Duodenal mucosa (tissue), 2 donors: ENCODE measurements around the gene PHYHIPL.

Experiments
- H3K27ac ChIP-seq: one replicate; pipeline ENCODE4 v1.7.0; 2013; ENCODE audit warnings: low read depth, low read length
- H3K27me3 ChIP-seq, 2 donors: one replicate each; pipeline ENCODE4 v1.7.0; 2013; ENCODE audit warnings: low read length in 2 of 2, control low read depth in 1 of 2; ENCODE audit not compliant: insufficient read depth in 2 of 2, control insufficient read depth in 1 of 2
- H3K36me3 ChIP-seq, 2 donors: one replicate each; pipeline ENCODE4 v1.7.0; 2013; ENCODE audit warnings: low read length in 2 of 2, control low read depth in 1 of 2; ENCODE audit not compliant: insufficient read depth in 2 of 2, control insufficient read depth in 1 of 2
- H3K4me1 ChIP-seq, 2 donors: one replicate each; pipeline ENCODE4 v1.7.0; 2013; ENCODE audit warnings: low read length in 2 of 2, control low read depth in 1 of 2; ENCODE audit not compliant: insufficient read depth in 2 of 2, control insufficient read depth in 1 of 2
- H3K4me3 ChIP-seq, 2 donors: one replicate each; pipeline ENCODE4 v1.7.0; 2013; ENCODE audit warnings: low read length in 2 of 2, low read depth in 1 of 2
- H3K9ac ChIP-seq, 2 donors: one replicate each; pipeline ENCODE4 v1.7.0; 2013; ENCODE audit warnings: low read length in 2 of 2, low read depth in 1 of 2
- H3K9me3 ChIP-seq, 2 donors: one replicate each; pipeline ENCODE4 v1.7.0; 2013; ENCODE audit warnings: low read length in 2 of 2, control low read depth in 1 of 2; ENCODE audit not compliant: control insufficient read depth in 1 of 2

Gene PHYHIPL

GRCh38 chr10:59285073-59285472, 108.6 kb downstream of the PHYHIPL start:
- no peaks in the 10 kb centered on the region for H3K9me3 ChIP-seq
- no peaks in the 10 kb centered on the region for H3K27me3 ChIP-seq
- H3K4me1 ChIP-seq, result no peaks in the 10 kb centered on the region
- no peak overlapping the region for H3K9ac ChIP-seq
- no peak overlapping the region for H3K27ac ChIP-seq
- no peak overlapping the region for H3K4me3 ChIP-seq
- no peaks in the 10 kb centered on the region for H3K36me3 ChIP-seq

- Histone ChIP-seq H3K4me3 (no peak overlapping the region), H3K9me3 (no peaks in the 10 kb centered on the region), H3K27ac (no peak overlapping the region), H3K27me3 (no peaks in the 10 kb centered on the region), H3K4me1 (no peaks in the 10 kb centered on the region), H3K36me3 (no peaks in the 10 kb centered on the region), H3K9ac (no peak overlapping the region)
Measured at GRCh38 chr10:59285848-59286247, 109.4 kb downstream of the PHYHIPL start.

- Histone ChIP-seq H3K9me3 (no peaks in the 10 kb centered on the region), H3K4me1 (no peaks in the 10 kb centered on the region), H3K27me3 (no peaks in the 10 kb centered on the region), H3K9ac (no peak overlapping the region), H3K4me3 (no peak overlapping the region), H3K36me3 (no peaks in the 10 kb centered on the region), H3K27ac (no peak overlapping the region)
Measured at GRCh38 chr10:59287587-59288255, 111.3 kb downstream of the PHYHIPL start.

GRCh38 chr10:59289853-59290252, 113.4 kb downstream of the PHYHIPL start:
- Histone ChIP-seq H3K9ac (no peak overlapping the region), H3K4me1 (no peaks in the 10 kb centered on the region), H3K27ac (no peak overlapping the region), H3K27me3 (no peaks in the 10 kb centered on the region), H3K36me3 (no peaks in the 10 kb centered on the region), H3K4me3 (no peak overlapping the region), H3K9me3 (no peaks in the 10 kb centered on the region)

- Histone ChIP-seq H3K36me3 (no peaks in the 10 kb centered on the region), H3K4me3 (no peak overlapping the region), H3K9ac (no peak overlapping the region), H3K9me3 (no peaks in the 10 kb centered on the region), H3K27ac (no peak overlapping the region), H3K4me1 (no peaks in the 10 kb centered on the region), H3K27me3 (no peaks in the 10 kb centered on the region)
Measured at GRCh38 chr10:59290448-59290847, 114.0 kb downstream of the PHYHIPL start.
